Suprapubic skin (tissue), 4 donors: ENCODE measurements around the gene RRBP1.

Experiments used
- EP300 ChIP-seq: sonication (generic); formaldehyde crosslinking; IDR thresholded peaks from one replicate; pipeline ENCODE4 v1.6.1; 2017; ENCODE audit warnings: antibody characterized with exemption
- POLR2A ChIP-seq, 2 donors: fragments of 450-650 bp; IDR thresholded peaks; one replicate each; pipeline ENCODE4 v1.6.1; 2017; ENCODE audit warnings: antibody characterized with exemption in 2 of 2, mild to moderate bottlenecking in 2 of 2, moderate library complexity in 2 of 2
- POLR2AphosphoS5 ChIP-seq, 3 donors: sonication (generic); formaldehyde crosslinking; IDR thresholded peaks; one replicate each; pipeline ENCODE4 v1.6.1; 2017; ENCODE audit warnings: antibody characterized with exemption in 3 of 3
- TF ChIP-seq, protein P1 (sequence below), 2 donors: fragments of 200-600 bp in 1 of 2; fragments of 450-650 bp in 1 of 2; sonication (generic) in 1 of 2; IDR thresholded peaks; one replicate each; pipeline ENCODE4 v1.5.1; 2016 to 2019; ENCODE audit warnings: antibody characterized with exemption in 2 of 2, mild to moderate bottlenecking in 1 of 2, moderate library complexity in 1 of 2

DNA sequence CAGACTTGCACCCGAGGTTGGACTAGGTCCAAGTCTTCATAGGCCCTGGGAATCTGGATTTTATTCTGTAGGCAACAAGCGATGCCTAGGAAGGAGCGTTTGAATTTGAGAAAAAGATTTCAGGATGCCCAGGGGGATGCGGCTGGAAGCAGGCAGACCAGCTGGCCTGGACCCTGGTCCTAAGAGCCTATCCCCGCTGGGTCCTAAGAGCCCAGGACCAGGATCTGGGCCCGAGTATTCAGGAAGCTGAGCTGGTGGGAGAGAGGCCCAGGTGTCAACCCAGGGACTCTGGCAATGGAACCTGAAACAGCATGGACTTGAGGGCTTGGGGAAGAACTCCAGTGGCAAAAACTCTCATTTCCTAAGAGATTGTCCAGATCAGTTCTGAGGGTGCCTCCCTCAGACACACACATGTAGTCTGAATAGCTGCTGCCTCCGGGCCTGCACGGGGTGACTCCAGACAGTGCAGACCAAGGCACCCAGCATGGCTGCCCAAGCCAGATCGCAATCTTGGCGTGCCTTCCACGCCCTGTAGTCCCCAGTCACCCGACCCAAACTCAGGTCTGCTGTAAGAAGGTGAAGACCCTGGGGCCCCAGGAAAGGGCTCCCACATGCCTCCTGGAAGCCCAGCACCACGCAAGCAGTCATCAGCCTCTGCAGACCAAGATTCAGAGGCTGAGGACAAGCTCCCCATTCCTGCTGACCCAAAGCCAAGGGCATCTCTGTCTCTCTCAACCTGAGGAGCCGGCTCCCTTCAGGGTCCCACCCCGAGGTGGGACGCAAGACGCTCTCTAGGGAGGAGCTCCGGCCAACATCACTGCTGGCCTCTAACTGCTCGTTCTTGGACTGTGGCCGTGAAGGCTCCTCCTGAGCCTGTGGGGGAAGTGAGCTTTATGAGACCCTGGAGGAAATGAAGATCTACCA lies 34.4 kb downstream of the RRBP1 start:
- TF ChIP-seq, protein P1, sequence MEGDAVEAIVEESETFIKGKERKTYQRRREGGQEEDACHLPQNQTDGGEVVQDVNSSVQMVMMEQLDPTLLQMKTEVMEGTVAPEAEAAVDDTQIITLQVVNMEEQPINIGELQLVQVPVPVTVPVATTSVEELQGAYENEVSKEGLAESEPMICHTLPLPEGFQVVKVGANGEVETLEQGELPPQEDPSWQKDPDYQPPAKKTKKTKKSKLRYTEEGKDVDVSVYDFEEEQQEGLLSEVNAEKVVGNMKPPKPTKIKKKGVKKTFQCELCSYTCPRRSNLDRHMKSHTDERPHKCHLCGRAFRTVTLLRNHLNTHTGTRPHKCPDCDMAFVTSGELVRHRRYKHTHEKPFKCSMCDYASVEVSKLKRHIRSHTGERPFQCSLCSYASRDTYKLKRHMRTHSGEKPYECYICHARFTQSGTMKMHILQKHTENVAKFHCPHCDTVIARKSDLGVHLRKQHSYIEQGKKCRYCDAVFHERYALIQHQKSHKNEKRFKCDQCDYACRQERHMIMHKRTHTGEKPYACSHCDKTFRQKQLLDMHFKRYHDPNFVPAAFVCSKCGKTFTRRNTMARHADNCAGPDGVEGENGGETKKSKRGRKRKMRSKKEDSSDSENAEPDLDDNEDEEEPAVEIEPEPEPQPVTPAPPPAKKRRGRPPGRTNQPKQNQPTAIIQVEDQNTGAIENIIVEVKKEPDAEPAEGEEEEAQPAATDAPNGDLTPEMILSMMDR (IDR thresholded peaks at IDR 0.05), result no peak
- TF ChIP-seq EP300 (no peak), POLR2AphosphoS5 (IDR thresholded peaks at IDR 0.05) (no peak), POLR2A (IDR thresholded peaks at IDR 0.05) (no peak)
